ENCODE measurements around the gene FOXP1.

GRCh38 chr3:70990185-70990584 lies 593.3 kb downstream of the FOXP1 start:
- TF ChIP-seq CTCF (conservative IDR thresholded peaks at IDR 0.05 in 1 of 2, IDR thresholded peaks at IDR 0.05 in 1 of 2; ENCODE audit: extremely low read depth in 1 of 2, insufficient read depth in 1 of 2, low read depth in 1 of 2, low read length in 2 of 2) (no peak), EZH2 (IDR thresholded peaks at IDR 0.05; ENCODE audit: borderline replicate concordance, low read length) (no peak)

Measured in mammary epithelial cell (primary cell).